ENCODE results near the gene ADAMTS16.

ADAMTS16 gene

GRCh38 chr5:5192681-5193080, 52.6 kb downstream of the ADAMTS16 start:
- no peak for TF ChIP-seq CTCF (IDR thresholded peaks at IDR 0.05; ENCODE audit: insufficient read depth, low read depth, low read length, missing control alignments)
- H3K4me3 ChIP-seq (ENCODE audit: low read length): no peak overlapping the region
- DNase-seq (ENCODE audit: low read depth): no peak

GRCh38 chr5:5195128-5195918, 55.2 kb downstream of the ADAMTS16 start:
- no peak for DNase-seq (ENCODE audit: low read depth)
- TF ChIP-seq CTCF (IDR thresholded peaks at IDR 0.05; ENCODE audit: insufficient read depth, low read depth, low read length, missing control alignments): no peak
- no peak overlapping the region for H3K4me3 ChIP-seq (ENCODE audit: low read length)

GRCh38 chr5:5198135-5198534, 58.0 kb downstream of the ADAMTS16 start:
- H3K4me3 ChIP-seq (ENCODE audit: low read length): no peak overlapping the region
- DNase-seq (ENCODE audit: low read depth): no peak
- no peak for TF ChIP-seq CTCF (IDR thresholded peaks at IDR 0.05; ENCODE audit: insufficient read depth, low read depth, low read length, missing control alignments)

GRCh38 chr5:5198815-5199214, 58.7 kb downstream of the ADAMTS16 start:
- DNase-seq (ENCODE audit: low read depth): no peak
- no peak overlapping the region for H3K4me3 ChIP-seq (ENCODE audit: low read length)
- TF ChIP-seq CTCF (IDR thresholded peaks at IDR 0.05; ENCODE audit: insufficient read depth, low read depth, low read length, missing control alignments): no peak

GRCh38 chr5:5199495-5199894, 59.4 kb downstream of the ADAMTS16 start:
- no peak for TF ChIP-seq CTCF (IDR thresholded peaks at IDR 0.05; ENCODE audit: insufficient read depth, low read depth, low read length, missing control alignments)
- no peak overlapping the region for H3K4me3 ChIP-seq (ENCODE audit: low read length)
- DNase-seq (ENCODE audit: low read depth): no peak

GRCh38 chr5:5200133-5200532, 60.0 kb downstream of the ADAMTS16 start:
- H3K4me3 ChIP-seq (ENCODE audit: low read length): no peak overlapping the region
- TF ChIP-seq CTCF (IDR thresholded peaks at IDR 0.05; ENCODE audit: insufficient read depth, low read depth, low read length, missing control alignments): no peak
- DNase-seq (ENCODE audit: low read depth): no peak

GRCh38 chr5:5202321-5202720, 62.2 kb downstream of the ADAMTS16 start:
- H3K4me3 ChIP-seq (ENCODE audit: low read length): no peak overlapping the region

More at GRCh38 chr5:5202321-5202720, 62.2 kb downstream of the ADAMTS16 start:
- no peak for DNase-seq (ENCODE audit: low read depth)
- no peak for TF ChIP-seq CTCF (IDR thresholded peaks at IDR 0.05; ENCODE audit: insufficient read depth, low read depth, low read length, missing control alignments)
